K562 (cell line): Measurements from ENCODE around the gene OR56A5. TPM values are rescaled to one million over a fixed set of nuclear protein-coding genes. Genes with fewer than 3 reads are reported as not detected.

ENCODE experiments used
- ATAC-seq: fragments of 200-7000 bp; cut with Tn5 transposase; 3 replicates; pipeline ENCODE4 v1.9.1; 2020; ENCODE audit warnings: moderate library complexity
- BruUV-seq: library from RNA; stranded (reverse); fragments of 400-500 nt; replicated peaks from 2 replicates; lab custom pipeline; 2021; lab: Mats Ljungman, UMichigan
- CTCF ChIA-PET: fragments of 300-600 bp; formaldehyde crosslinking; extraction: SDS; loops from one replicate; lab custom pipeline; 2021; ENCODE audit warnings: low intra/inter-chr PET ratio; lab: Yijun Ruan, JAX
- POLR2A ChIA-PET: fragments of 300-600, 350-650 bp; sonication (Branson Sonifier 250); formaldehyde crosslinking; extraction: SDS; loops from one replicate; lab custom pipeline; 2021; ENCODE audit warnings: antibody characterized with exemption, inconsistent platforms; lab: Yijun Ruan, JAX
- DNase-seq, 4 experiments: peaks; one replicate each; pipeline versions ENCODE4 v3.0.0 to v3.0.0-alpha.2; 2011 to 2018; ENCODE audit warnings: low spot score in 3 of 4, mixed read lengths in 3 of 4; ENCODE audit errors: extremely low read depth in 1 of 4
- FAIRE-seq: peaks from 2 replicates; lab custom pipeline; 2011; peaks lifted over from hg19 to GRCh38; lab: Jason Lieb, UNC
- H2AFZ ChIP-seq: 2 replicates; pipeline ENCODE4 v1.6.0; 2011; ENCODE audit warnings: low read depth, low read length, control low read depth, inconsistent platforms
- H3K27ac ChIP-seq: fragments of 200-600 bp; 3 replicates; pipeline ENCODE4 v1.8.0; 2011; ENCODE audit warnings: low read depth, mild to moderate bottlenecking, control low read depth, inconsistent platforms, low read length, moderate library complexity, mixed read lengths; ENCODE audit errors: extremely low read depth
- H3K27me3 ChIP-seq, 2 experiments: fragments of 300-600 bp in 1 of 2; 2 replicates in 1 of 2; 3 replicates in 1 of 2; pipeline versions ENCODE4 v1.6.0 to v1.8.0; 2011; ENCODE audit warnings: inconsistent platforms in 2 of 2, low read length in 2 of 2, mild to moderate bottlenecking in 1 of 2, mixed read lengths in 1 of 2, moderate library complexity in 1 of 2; ENCODE audit not compliant: control insufficient read depth in 2 of 2, insufficient read depth in 2 of 2
- H3K36me3 ChIP-seq: fragments of 300-600 bp; 3 replicates; pipeline ENCODE4 v1.8.0; 2011; ENCODE audit warnings: mild to moderate bottlenecking, low read length, inconsistent platforms; ENCODE audit not compliant: control insufficient read depth, insufficient read depth
- H3K4me1 ChIP-seq, 2 experiments: fragments of 200-600 bp in 1 of 2; replicated peaks in 1 of 2; 2 replicates in 1 of 2; 3 replicates in 1 of 2; pipeline versions ENCODE4 v1.5.1 to v1.8.0; 2011; ENCODE audit warnings: inconsistent platforms in 2 of 2, low read length in 2 of 2, mild to moderate bottlenecking in 1 of 2, mixed read lengths in 1 of 2, moderate library complexity in 1 of 2; ENCODE audit not compliant: control insufficient read depth in 2 of 2, insufficient read depth in 2 of 2
- H3K4me2 ChIP-seq: 2 replicates; pipeline ENCODE4 v1.6.1; 2011; ENCODE audit warnings: low read length, control low read depth, inconsistent platforms, mixed read lengths; ENCODE audit not compliant: insufficient read depth
- H3K4me3 ChIP-seq: fragments of 200-600 bp; sonication (generic), shearing (Covaris generic); 2 replicates; pipeline ENCODE4 v1.5.1; 2016; ENCODE audit warnings: control low read depth, inconsistent platforms
- H3K79me2 ChIP-seq: fragments of 200-600 bp; 3 replicates; pipeline ENCODE4 v1.8.0; 2011; ENCODE audit warnings: low read length, inconsistent platforms; ENCODE audit not compliant: control insufficient read depth, insufficient read depth
- H3K9ac ChIP-seq, 2 experiments: 2 replicates each; pipeline versions ENCODE4 v1.6.0 to v1.6.1; 2011; ENCODE audit warnings: low read depth in 2 of 2, low read length in 2 of 2, control low read depth in 1 of 2, inconsistent platforms in 1 of 2, mild to moderate bottlenecking in 1 of 2, mixed read lengths in 1 of 2; ENCODE audit not compliant: insufficient read depth in 1 of 2
- H3K9me1 ChIP-seq: one replicate; pipeline ENCODE4 v1.6.0; 2011; ENCODE audit warnings: inconsistent platforms, mild to moderate bottlenecking, low read length, moderate library complexity; ENCODE audit not compliant: control insufficient read depth, insufficient read depth
- H3K9me3 ChIP-seq: replicated peaks from 2 replicates; pipeline ENCODE4 v1.5.1; 2011; ENCODE audit warnings: low read depth, low read length, inconsistent platforms; ENCODE audit not compliant: control insufficient read depth, insufficient read depth
- H4K20me1 ChIP-seq: replicated peaks from 2 replicates; pipeline ENCODE4 v1.6.1; 2011; ENCODE audit warnings: low read length, inconsistent platforms, mixed read lengths; ENCODE audit not compliant: control insufficient read depth, insufficient read depth
- ARNT ChIP-seq, 2 experiments: fragments of 450-650 bp; IDR thresholded peaks; 2 replicates each; pipeline ENCODE4 v1.6.1; 2016; ENCODE audit warnings: mild to moderate bottlenecking in 1 of 2
- CXXC5 ChIP-seq: fragments of 250-450 bp; sonication (Bioruptor Pico); IDR thresholded peaks from 2 replicates; pipeline ENCODE4 v1.8.0; 2022; ENCODE audit warnings: inconsistent platforms, mild to moderate bottlenecking, moderate library complexity
- MLX ChIP-seq, 2 experiments: fragments of 450-650 bp in 1 of 2; sonication (generic) in 1 of 2; formaldehyde crosslinking; conservative IDR thresholded peaks; 2 replicates each; pipeline versions ENCODE4 v1.4.0 to v1.8.1; 2020 to 2022; ENCODE audit warnings: mild to moderate bottlenecking in 1 of 2, missing genetic modification reagents in 1 of 2
- POLR2H ChIP-seq: IDR thresholded peaks from 2 replicates; pipeline ENCODE4 v1.6.1; 2016; ENCODE audit warnings: missing genetic modification characterization, low read depth, mild to moderate bottlenecking, control low read depth, missing compliant biosample characterization, moderate library complexity
- RAD51 ChIP-seq: fragments of 450-650 bp; IDR thresholded peaks from 2 replicates; pipeline ENCODE4 v1.7.1; 2016; ENCODE audit warnings: low read depth, mild to moderate bottlenecking, borderline replicate concordance
- ZNF318 ChIP-seq, 2 experiments: fragments of 450-650 bp; IDR thresholded peaks; 2 replicates each; pipeline ENCODE4 v1.6.1; 2016; ENCODE audit warnings: mild to moderate bottlenecking in 2 of 2, borderline replicate concordance in 1 of 2, low read depth in 1 of 2, moderate library complexity in 1 of 2
- WGBS: fragments of 100-300 bp; shearing (Covaris generic); methylation state at CpG from one replicate; pipeline ENCODE4 v1.1.6; 2016; ENCODE audit warnings: low coverage, mixed read lengths; ENCODE audit not compliant: insufficient coverage; ENCODE audit errors: missing lambda C conversion rate; 5-methylcytosine and 5-hydroxymethylcytosine counted together
- in situ Hi-C: fragments of 300-500 bp; cut with MboI; formaldehyde crosslinking; loops from 4 replicates; pipeline ENCODE4 v1.15.0; 2018; ENCODE audit warnings: inconsistent platforms, mixed read lengths
- intact Hi-C: fragments of 100-400 bp; cut with micrococcal nuclease; formaldehyde crosslinking; loops from 2 replicates; pipeline ENCODE4 v1.14.2; 2022
- polyA plus RNA-seq, 8 experiments: library from polyadenylated mRNA; depleted of rRNA in 4 of 8; stranded (reverse) in 5 of 8; unstranded in 3 of 8; fragments of >200 nt; fragmentation: Nextera tagmentation in 2 of 8; fragmentation: Illumina TruSeq in 1 of 8; extraction: Ambion mirVana in 2 of 8; extraction: Trizol in 1 of 8; gene quantifications; 2 replicates each; pipeline versions ENCODE4 v1.2.1 to v1.2.3, GENCODE V29; 2011 to 2014; ENCODE audit warnings: inconsistent platforms in 1 of 8, missing spikeins in 1 of 8
- total RNA-seq, 7 experiments: library from RNA; depleted of rRNA in 6 of 7; stranded (reverse); fragments of >200 nt in 6 of 7; fragmentation: Illumina TruSeq in 2 of 7; extraction: Trizol in 2 of 7; gene quantifications; 2 replicates each; pipeline versions ENCODE4 v1.2.1 to v1.2.3, GENCODE V29; 2011 to 2021; ENCODE audit warnings: low replicate concordance in 1 of 7

The OR56A5 gene
- total and polyA plus RNA-seq, 9 of the 15 experiments (the other 6 are each of a cell fraction or from before 2014, with no cell fraction given), result not detected

DNA sequence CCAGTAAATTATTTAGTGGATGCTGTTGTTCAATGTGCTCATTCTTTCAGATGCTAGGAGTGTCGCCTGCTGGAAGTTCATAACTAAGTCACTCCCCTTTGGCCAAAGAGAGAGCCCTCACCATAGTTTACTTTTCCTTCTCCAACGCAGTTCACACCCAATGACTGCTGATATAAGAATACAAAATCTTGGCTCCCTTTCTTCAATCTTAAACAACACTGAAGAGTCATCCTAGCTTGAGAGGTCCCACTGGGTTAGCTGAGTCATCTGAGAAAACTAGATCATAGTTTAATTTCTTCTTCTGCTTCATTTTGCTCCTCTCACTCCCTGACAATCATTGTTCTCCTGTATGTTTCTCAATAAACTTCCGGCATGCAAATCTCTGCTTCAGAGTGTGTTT, 23.9 kb upstream of the OR56A5 start:
- BruUV-seq, result no TSS peak
- H3K79me2 ChIP-seq, result no peaks in the 10 kb centered on the region
- CTCF ChIA-PET, result interaction anchor here (1.1 kb wide), 1 partner anchor 361 kb away, joined by 4 read pairs; no protein-coding TSS in a partner anchor
- H3K9me3 ChIP-seq, result no peaks in the 10 kb centered on the region
- intact Hi-C loops (no loop called here), in situ Hi-C loops (no loop called here)
- no peak overlapping the region for H2AFZ ChIP-seq
- H3K36me3 ChIP-seq, result no peaks in the 10 kb centered on the region
- DNase-seq (no peak), ATAC-seq (no peak), FAIRE-seq (no peak)
- no peaks in the 10 kb centered on the region for H4K20me1 ChIP-seq
- H3K4me3 ChIP-seq, result no peak overlapping the region
- POLR2A ChIA-PET, result interaction anchor here (1.0 to 1.5 kb wide), 3 partner anchors 9 to 275 kb away, joined by 3 to 4 read pairs (median 4); no protein-coding TSS in a partner anchor
- H3K4me1 ChIP-seq, result no peaks in the 10 kb centered on the region
- no peak overlapping the region for H3K4me2 ChIP-seq
- H3K27me3 ChIP-seq, result peaks cover 0 to 11% of the 10 kb centered on the region in 2 experiments; a peak in 1 of 5 replicates
- H3K27ac ChIP-seq, result no peak overlapping the region
- no peaks in the 10 kb centered on the region for H3K9me1 ChIP-seq
- WGBS, result 2% methylated on average over 3 of the region's 3 CpGs
- TF ChIP-seq POLR2H, result no peak
- no peak overlapping the region for H3K9ac ChIP-seq

GRCh38 chr11:5989203-5989602, 20.9 kb upstream of the OR56A5 start:
- intact Hi-C loops, result no loop called here
- Histone ChIP-seq H4K20me1 (no peaks in the 10 kb centered on the region), H3K9me1 (no peaks in the 10 kb centered on the region), H3K4me2 (no peak overlapping the region), H3K36me3 (no peaks in the 10 kb centered on the region), H3K4me3 (no peak overlapping the region), H3K27me3 (peaks cover 0 to 5% of the 10 kb centered on the region in 2 experiments; a peak in 1 of 5 replicates), H3K9ac (no peak overlapping the region), H3K27ac (no peak overlapping the region), H3K79me2 (no peaks in the 10 kb centered on the region), H3K4me1 (no peaks in the 10 kb centered on the region), H2AFZ (no peak overlapping the region), H3K9me3 (no peaks in the 10 kb centered on the region)
- no peak for DNase-seq
- WGBS, result 0% methylated on average over 4 of the region's 4 CpGs
- in situ Hi-C loops, result no loop called here
- ChIA-PET CTCF (no interaction called here), POLR2A (no interaction called here)
- ATAC-seq, result no peak
- FAIRE-seq, result no peak
- no TSS peak for BruUV-seq
- no peak for TF ChIP-seq RAD51
- no peak for TF ChIP-seq CXXC5
- no peak for TF ChIP-seq MLX (CRISPR knock-in tag; conservative IDR thresholded peaks at IDR 0.05)
- no peak for TF ChIP-seq ZNF318 (IDR thresholded peaks at IDR 0.05; ENCODE audit: borderline replicate concordance in 1 of 2, low read depth in 1 of 2)
- no peak for TF ChIP-seq ARNT (IDR thresholded peaks at IDR 0.05)
